Stimulated activated CD4-positive, alpha-beta T cell treated with anti-CD3 and anti-CD28 coated beads, Interleukin-2, amount 100 ng/mL, for 48 hours (primary cell): ENCODE data around the gene CDK2.
"Not testable (repeated sequence)": the region's sequence is repeated elsewhere in the genome, so short reads cannot be mapped to it uniquely, and the experiment has no call there.

Experiments
- DNase-seq, 2 donors: peaks; one replicate each; pipeline ENCODE4 v3.0.0-alpha.2; 2020

Gene CDK2

GRCh38 chr12:55966408-55967281, at the start of gene CDK2:
TSS of gene CDK2 (plus strand) at chr12:55966830. CDS start at chr12:55967009, 179 bp downstream.
- peak; percentile 92 to 94 for DNase-seq

- DNase-seq: not testable (repeated sequence)
Measured at GRCh38 chr12:55919032-55919431, 47.6 kb upstream of the CDK2 start.

- no peak for DNase-seq
Measured at GRCh38 chr12:55922126-55922525, 44.5 kb upstream of the CDK2 start.

GRCh38 chr12:55923648-55924047, 43.0 kb upstream of the CDK2 start:
- DNase-seq: not testable (repeated sequence)

GRCh38 chr12:55925371-55925770, 41.3 kb upstream of the CDK2 start:
- DNase-seq: no peak

GRCh38 chr12:55925870-55926737, 40.5 kb upstream of the CDK2 start:
- DNase-seq: no peak

GRCh38 chr12:55926738-55927587, 39.7 kb upstream of the CDK2 start:
- peak; percentile 87 to 88 for DNase-seq

GRCh38 chr12:55927588-55928502, 38.8 kb upstream of the CDK2 start, which contains the start of gene PYM1:
TSS of gene PYM1 (minus strand) at chr12:55927894. CDS start at chr12:55927761, 133 bp downstream.
- DNase-seq: peak in 1 of 2 donors; percentile 47

- peak in 1 of 2 donors; percentile 73 for DNase-seq
Measured at GRCh38 chr12:55929306-55929791, 37.3 kb upstream of the CDK2 start.

- DNase-seq: peak; percentile 71 to 72
Measured at GRCh38 chr12:55930771-55931316, 35.8 kb upstream of the CDK2 start, which contains the start of gene DGKA. TSS of gene DGKA (plus strand) at chr12:55931162. CDS start at chr12:55936504, 5,342 bp downstream.

- no peak for DNase-seq
Measured at GRCh38 chr12:55931317-55931779, 35.3 kb upstream of the CDK2 start.

- DNase-seq: no peak
Measured at GRCh38 chr12:55931780-55932550, 34.7 kb upstream of the CDK2 start.

GRCh38 chr12:55932551-55932910, 34.1 kb upstream of the CDK2 start:
- no peak for DNase-seq

- DNase-seq: no peak
Measured at GRCh38 chr12:55933169-55933798, 33.3 kb upstream of the CDK2 start.

- no peak for DNase-seq
Measured at GRCh38 chr12:55933799-55934742, 32.6 kb upstream of the CDK2 start.

- DNase-seq: no peak
Measured at GRCh38 chr12:55934773-55935172, 31.9 kb upstream of the CDK2 start.

GRCh38 chr12:55935738-55936151, 30.9 kb upstream of the CDK2 start:
- no peak for DNase-seq

- DNase-seq: no peak
Measured at GRCh38 chr12:55937981-55938380, 28.6 kb upstream of the CDK2 start.
